CD1c-positive myeloid dendritic cell (primary cell): Measurements from ENCODE around the gene ZNF830.
"Not testable (repeated sequence)": the region's sequence is repeated elsewhere in the genome, so short reads cannot be mapped to it uniquely, and the experiment has no call there.

Experiments used
- DNase-seq: peaks from one replicate; pipeline ENCODE4 v3.0.0-alpha.2; 2016; ENCODE audit errors: extremely low spot score

The ZNF830 gene

DNA sequence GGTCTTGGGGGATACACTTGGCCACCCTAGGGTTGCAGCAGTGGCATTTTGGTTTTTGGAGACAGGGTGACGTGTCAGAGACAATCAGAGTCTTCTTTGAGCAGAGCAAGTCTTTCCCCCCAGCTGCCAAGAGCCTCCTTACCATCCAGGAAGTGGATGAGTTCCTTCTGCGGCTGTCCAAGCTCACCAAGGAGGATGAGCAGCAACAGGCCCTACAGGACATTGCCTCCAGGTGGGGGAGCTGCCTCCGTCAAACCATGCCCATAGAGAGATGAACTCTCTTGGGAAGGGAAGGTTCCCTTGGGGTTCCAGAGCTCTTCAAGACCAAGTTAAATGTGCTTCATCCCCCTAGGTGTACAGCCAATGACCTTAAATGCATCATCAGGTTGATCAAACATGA is 30.3 kb downstream of the ZNF830 start:
- no peak for DNase-seq

DNA sequence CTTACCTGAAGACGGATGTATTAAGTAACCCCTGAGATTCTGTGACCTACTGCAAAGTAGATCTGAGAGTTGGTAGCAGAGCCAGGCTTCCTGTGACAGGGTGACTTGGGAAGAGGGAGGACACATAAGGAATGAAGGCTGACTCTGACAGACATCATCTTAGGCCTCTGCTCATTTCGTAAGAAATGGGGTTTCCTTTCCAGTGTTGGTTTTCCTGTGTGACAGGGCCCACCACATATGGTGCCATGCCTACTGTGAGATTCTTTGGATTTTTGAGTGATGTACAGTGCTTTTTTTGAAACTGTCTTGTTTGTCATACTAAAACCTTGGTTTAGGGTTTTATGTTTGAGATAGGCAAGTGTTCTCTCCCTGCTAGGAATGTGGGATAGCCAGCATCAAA is 31.7 kb downstream of the ZNF830 start:
- no peak for DNase-seq

DNA sequence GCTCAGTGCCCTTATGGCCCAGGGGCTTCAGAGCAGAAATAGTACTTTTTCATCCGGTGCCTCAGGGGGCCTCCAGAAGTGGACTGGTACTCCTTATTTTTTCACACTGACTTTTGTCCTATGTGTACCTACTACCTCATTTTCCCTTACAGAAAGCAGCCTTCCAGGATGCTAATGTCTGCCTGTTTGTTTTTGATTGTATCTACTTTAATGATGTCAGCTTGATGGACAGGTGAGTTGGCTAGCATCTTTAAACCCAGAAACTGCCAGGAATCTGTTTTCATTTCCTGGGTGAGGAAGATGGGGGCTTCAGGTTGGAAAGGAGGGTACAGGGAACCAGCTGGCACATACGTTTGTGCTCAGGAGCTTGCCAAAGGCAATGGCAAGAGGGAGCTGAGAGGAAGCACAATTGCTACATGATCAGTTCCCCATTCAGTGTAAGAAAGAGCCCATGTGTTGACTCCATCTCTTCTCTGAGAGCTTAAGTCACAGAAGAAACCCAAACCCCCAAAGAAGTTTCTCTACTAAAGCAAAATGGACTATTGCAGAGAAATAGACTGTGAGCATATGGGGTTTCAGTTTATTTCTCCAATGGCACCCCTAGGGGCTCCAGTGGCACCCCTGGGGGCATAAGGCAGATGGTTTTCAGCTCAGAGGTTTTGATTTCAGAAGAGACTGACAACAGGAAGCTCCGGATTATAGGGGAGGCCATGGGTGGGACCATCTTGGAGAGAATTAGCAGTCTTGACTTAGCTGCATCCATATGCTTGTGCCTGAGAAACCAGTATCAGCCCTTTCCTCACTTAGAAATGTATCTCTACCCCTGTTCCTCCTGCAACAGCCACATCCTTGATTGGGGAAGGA is 35.3 kb downstream of the ZNF830 start:
- DNase-seq = no peak

DNA sequence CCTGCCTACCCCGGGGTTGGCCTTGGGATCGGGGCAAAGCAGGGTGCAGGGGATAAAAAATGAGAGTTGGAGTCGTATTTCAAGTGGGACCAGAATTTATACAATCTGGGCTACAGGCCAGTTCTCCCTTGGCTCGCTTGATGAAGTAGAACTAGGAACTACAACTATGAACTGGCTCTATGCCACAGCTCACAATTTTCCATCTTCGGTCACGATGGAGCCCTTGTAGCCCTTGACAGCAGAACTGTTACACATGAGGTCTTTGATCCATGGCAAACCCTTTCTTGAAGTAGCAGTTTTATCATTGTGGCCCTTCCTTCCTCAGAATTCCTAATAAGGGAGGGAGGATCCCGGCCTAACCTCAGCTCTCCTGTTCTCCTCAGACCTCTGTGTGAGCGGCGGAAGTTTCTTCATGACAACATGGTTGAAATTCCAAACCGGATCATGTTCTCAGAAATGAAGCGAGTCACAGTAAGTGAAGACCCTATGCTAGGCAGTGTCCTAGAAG is 36.1 kb downstream of the ZNF830 start:
- no peak for DNase-seq

DNA sequence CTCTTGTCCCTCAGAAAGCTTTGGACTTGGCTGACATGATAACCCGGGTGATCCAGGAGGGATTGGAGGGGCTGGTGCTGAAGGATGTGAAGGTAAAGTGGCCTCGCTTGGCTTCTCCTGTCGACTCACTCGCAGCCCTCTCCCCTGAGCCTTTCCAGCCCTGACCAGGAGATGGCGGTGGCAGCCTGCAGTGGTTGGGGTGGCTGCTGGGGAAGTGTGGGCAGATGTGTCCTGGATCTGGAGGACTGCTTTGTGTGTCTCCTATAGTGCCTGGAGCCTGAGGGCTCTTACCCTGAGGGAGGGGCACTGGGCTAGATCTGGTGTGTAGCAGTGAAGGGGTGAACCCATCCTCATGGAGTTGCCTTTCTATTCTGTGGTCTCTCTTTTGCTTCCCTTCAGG is 36.9 kb downstream of the ZNF830 start:
- DNase-seq = peak; percentile 81

DNA sequence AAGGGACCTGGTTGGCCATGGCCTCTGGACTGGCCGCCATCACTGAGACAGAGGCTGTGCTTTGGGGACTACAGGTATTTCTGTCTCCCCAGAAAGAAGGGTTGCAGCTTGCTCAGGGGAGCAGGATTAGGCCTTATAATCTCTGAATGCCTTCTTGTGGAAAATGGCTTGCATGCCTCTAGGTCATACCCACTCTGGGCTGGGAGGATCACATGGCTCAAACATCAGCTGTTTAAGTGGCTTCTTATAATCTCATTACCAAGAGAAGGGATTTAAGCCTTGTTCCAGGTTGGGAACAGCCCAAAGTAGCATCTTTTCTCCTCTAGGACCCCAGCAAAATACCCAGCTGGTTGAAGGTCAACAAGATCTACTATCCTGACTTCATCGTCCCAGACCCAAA is 38.1 kb downstream of the ZNF830 start:
- no peak for DNase-seq

DNA sequence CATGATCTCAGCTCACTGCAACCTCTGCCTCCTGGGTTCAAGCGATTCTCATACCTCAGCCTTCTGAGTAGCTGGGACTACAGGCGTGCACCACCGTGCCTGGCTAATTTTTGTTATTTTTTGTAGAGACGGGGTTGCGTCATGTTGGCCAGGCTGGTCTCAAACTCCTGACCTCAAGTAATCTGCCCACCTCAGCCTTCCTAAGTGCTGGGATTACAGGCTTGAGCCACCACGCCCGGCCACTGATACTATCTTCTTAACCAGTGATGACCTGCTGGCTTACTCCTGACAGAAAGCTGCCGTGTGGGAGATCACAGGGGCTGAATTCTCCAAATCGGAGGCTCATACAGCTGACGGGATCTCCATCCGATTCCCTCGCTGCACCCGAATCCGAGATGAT is 39.6 kb downstream of the ZNF830 start:
- DNase-seq = not testable (repeated sequence)

DNA sequence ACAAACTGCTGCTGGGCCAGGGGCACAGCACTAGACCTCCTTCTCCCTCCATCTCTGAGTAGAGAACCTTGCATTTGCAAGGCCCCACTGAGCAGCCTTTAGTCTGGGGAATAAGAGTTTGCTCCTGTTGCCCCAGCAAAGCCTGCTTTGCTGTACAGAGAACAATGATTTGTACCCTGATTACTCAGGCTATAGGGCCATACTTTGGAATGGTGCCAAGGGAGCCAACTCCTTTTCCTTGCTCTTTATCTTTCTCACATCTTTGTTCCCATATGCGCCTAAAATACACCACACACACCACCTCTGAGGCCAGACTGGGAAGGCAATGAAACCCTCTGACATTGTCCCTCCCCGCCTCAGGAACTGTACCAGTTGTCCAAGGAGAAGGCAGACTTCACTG is 40.2 kb downstream of the ZNF830 start:
- DNase-seq = no peak

DNA sequence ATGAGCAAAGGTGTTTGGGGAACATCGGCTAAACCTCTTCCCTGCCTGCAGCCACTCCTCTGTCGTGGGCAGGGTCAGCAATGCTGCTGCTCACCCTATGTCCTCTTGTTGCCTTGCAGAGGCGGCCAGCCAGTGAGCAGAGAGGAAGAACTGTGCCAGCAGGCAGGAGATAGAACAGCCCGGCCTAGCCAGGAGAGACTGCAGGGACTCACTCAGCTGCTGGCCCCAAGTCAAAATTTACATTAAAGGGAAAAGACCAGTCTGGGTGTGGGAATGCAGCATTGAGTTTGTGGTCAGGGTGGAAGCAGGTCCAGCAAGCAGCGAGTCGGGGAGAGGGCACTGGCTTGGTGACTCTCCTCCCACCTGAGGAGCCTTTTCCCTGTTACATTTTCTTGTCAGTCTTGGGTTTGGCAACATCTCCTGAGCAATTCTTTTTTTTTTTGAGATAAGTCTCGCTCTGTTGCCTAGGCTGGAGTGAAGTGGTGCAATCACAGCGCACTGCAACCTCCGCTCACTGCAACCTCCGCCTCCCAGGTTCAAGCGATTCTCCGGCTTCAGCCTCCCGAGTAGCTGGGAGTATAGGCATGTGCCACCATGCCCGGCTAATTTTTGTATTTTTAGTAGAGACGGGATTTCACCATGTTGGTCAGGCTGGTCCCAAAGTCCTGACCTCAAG is 41.7 kb downstream of the ZNF830 start:
- no peak for DNase-seq

DNA sequence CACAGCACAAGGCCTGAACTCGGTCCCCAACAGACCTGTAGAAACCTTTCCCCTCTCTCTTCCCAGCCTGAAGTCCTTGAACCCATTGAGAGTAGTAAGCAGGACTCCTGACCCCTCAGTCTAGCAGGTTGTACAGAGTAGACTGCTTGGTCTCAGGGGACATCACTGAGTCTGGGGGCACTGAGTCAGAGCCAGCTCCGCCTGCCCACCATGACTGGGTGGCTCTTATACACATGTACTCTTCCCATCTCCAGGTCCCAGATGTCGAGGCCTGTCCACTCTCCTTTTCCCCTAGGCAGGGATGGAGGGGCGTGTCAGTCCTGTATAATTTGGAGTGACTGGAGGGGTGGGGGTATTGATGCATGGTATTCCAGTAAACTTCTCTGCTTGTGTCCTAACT is 42.4 kb downstream of the ZNF830 start:
- no peak for DNase-seq

DNA sequence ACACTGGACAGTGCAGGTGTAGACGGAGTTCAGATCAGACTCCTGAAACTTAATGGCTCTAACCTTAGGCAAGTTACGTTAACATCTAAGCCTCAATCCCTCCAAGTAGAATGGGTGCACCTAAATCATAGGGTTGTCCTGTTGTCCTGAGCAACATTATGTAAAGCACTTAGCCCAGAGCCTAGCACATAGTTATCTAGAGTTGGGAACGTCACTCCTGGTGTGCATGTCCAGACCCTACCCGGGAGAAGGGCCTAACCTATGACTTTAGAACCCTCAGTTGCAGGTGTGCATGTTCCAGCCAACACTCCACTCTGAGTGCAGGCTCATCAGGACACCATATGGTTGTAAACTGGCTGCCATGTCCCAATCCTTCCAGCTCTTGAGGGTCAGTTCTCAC is 45.0 kb downstream of the ZNF830 start:
- no peak for DNase-seq

DNA sequence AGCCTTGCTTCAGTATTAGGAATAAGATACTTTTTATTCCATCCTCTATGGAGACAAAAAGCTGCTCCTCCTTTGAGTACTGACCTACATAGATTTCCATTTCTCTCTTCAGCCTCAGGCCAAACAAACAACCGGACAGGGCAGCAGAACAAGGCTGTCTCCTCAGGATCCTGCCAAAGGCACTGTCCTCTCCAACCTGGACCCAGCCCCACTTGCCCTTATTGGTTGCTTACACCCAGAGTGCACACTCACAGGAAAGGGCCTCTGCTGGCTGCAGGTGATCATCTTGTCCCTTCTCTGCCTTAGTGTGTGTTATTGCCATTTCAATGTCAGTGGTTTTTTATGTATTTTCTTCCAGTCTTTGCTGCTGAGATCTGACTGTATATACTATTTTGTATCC is 45.6 kb downstream of the ZNF830 start:
- DNase-seq = no peak

DNA sequence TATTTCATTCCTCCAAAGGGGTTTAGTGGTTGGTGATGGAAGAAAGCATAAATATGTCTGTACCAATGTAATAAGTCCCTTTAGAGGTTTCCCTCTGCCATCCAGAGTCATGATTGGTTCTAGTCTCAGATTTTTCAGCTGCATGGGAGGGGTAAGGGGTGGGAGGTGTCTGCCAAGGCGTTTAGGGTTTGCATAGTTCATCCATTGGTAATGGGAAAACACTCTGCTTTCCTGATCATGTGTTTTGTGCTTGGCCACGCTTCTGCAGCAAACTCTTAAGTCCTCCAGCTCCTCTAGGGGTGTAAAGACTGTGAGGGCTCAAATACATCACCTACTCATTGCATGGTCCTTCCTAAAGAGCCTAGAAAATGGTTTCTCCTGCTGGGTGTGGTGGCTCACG is 48.8 kb downstream of the ZNF830 start:
- DNase-seq = no peak

DNA sequence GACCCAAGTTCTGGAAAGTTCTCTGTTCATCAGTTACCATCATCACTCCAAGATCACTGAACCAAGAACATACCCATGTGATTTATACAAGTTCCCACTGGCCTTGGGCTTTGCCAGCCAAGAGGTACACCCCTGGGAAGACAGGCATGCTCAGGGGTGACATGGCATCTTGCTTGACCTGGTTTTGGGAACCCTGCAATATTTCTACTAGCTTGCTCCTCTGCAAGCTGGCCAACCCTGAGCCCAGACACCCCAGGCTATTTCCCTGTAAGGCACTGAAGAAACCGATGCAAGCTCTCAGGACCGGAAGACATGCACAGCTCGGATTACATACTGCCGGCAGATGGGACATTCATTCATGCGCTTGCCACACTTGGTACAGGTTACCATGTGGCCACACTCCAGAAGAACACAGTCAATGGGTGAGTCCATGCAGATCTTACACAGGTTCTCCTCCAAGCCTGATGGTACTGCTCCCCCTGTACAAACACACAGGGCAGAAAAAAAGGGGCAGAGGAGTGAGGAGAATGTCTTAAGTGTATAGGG is 50.4 kb downstream of the ZNF830 start:
- no peak for DNase-seq
